Ectodermal cell (in vitro differentiated cells): ENCODE measurements around the gene BAIAP2.

Experiments used
- H3K27ac ChIP-seq: 2 replicates; pipeline ENCODE4 v1.7.0; 2013; ENCODE audit warnings: mild to moderate bottlenecking, low read depth, low read length; ENCODE audit not compliant: insufficient read depth, poor library complexity, severe bottlenecking
- H3K27me3 ChIP-seq: 2 replicates; pipeline ENCODE4 v1.7.0; 2013; ENCODE audit warnings: mild to moderate bottlenecking, low read length; ENCODE audit not compliant: insufficient read depth, control insufficient read depth, poor library complexity, severe bottlenecking
- H3K36me3 ChIP-seq: one replicate; pipeline ENCODE4 v1.7.0; 2013; ENCODE audit warnings: low read length; ENCODE audit not compliant: control insufficient read depth, insufficient read depth
- H3K4me1 ChIP-seq: one replicate; pipeline ENCODE4 v1.7.0; 2013; ENCODE audit warnings: low read length; ENCODE audit not compliant: control insufficient read depth, insufficient read depth
- H3K4me3 ChIP-seq: 2 replicates; pipeline ENCODE4 v1.7.0; 2013; ENCODE audit warnings: low read depth, low read length, control low read depth; ENCODE audit not compliant: insufficient read depth
- H3K9me3 ChIP-seq: 2 replicates; pipeline ENCODE4 v1.7.0; 2013; ENCODE audit warnings: mild to moderate bottlenecking, low read length, moderate library complexity; ENCODE audit not compliant: control insufficient read depth
- WGBS, 2 experiments: methylation state at CpG; one replicate each; pipeline ENCODE4 v1.1.7; 2013; ENCODE audit warnings: missing lambda C conversion rate in 2 of 2; 5-methylcytosine and 5-hydroxymethylcytosine counted together

Gene BAIAP2

DNA sequence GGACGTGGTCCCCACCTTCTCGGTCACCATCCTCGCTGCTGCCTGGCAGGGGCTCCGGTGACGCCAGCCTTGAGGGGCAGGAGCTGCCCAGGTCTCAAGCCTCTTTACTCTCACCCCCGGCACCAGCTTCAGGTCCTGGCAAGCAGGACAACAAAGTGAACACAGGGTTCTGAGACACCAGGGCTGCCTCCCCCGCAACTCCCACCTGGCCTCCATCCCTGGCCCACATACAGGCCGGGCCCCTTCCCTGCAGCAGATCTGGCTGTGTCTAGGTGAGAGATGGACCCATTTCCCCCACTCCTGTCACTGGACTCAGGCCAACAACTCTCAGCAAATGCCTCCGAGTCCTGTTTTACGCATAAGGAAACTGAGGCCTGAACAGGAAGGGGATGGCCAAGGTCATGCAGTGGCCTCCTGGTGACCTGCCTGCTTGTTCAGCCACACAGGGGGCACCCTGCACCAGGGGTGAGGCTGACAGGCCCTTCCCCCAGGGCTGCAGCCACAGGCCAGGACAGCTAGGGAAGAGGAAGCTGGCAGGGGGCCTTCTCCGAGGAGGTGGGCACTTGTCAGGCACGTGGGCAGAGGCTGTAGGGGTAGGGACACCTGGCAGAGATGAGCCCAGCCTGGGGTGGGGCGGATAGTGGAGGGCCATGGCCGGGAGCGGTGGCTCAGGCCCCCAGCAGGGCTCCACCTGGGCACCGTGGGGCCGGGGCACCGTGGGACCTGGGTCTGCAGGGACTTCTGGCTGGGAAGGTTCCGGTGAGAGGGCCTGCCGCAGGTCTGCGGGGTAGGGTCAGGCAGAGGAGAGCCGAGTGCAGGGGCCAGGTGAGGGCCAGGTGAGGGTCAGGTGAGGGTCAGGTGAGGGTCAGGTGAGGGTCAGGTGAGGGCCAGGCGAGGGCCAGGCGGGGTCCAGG is 83.6 kb downstream of the BAIAP2 start:
- Histone ChIP-seq H3K9me3 (no peaks in the 10 kb centered on the region), H3K36me3 (no peaks in the 10 kb centered on the region), H3K4me3 (no peak overlapping the region), H3K27me3 (peaks cover 6% of the 10 kb centered on the region), H3K27ac (no peak overlapping the region), H3K4me1 (peaks cover 18% of the 10 kb centered on the region)
- 79 to 81% methylated on average over 24 of the region's 24 CpGs for WGBS, 2 experiments

DNA sequence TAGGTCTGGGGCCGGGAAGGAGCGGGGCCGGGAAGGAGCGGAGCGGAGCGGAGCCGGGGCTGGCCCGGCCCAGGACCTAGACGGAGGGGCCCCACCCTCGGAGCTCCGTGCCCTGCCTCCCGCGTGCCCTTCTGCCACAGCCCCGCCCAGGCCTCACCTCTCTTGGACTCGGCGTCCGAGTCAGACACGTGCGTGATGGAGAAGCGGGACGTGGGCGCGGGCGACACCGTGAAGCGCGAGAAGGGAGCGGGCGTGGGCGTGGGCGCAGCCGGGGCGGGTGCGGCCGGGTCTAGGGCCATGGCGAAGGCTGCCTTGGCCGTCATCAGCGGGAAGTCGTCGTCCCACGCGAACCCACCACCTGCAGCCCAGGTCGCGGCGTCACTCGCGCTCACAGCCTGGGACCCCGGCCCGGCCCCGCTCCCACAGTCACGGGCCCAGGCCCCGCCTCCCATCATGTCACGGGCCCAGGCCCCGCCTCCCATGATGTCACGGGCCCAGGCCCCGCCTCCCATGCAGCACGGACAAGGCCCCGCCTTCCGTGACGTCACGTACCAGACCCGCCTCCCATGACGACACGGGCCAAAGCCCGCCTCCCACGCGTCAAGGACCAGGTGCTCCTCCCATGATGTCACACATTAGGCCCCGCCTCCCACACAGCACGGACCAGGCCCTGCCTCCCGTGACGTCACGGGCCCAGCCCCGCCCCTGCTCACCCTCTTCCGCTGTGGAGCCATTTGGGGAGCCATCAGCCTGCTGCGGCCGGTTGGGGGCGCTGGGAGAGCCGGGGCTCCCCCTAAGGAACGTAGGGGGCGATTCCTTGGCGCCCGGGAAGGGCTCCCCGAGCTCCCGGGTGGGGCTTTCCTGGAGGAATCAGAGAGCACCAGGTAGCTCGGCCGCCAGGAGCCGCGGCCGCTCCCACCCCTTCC is 84.5 kb downstream of the BAIAP2 start:
- H3K4me3 ChIP-seq, result peak overlapping the region; percentile 24
- no peaks in the 10 kb centered on the region for H3K36me3 ChIP-seq
- H3K4me1 ChIP-seq, result peaks cover 9% of the 10 kb centered on the region
- H3K27me3 ChIP-seq, result peaks cover 6% of the 10 kb centered on the region
- H3K27ac ChIP-seq, result peak overlapping the region; percentile 59
- 54% methylated on average over 89 of the region's 89 CpGs for WGBS, 2 experiments
- H3K9me3 ChIP-seq, result no peaks in the 10 kb centered on the region

DNA sequence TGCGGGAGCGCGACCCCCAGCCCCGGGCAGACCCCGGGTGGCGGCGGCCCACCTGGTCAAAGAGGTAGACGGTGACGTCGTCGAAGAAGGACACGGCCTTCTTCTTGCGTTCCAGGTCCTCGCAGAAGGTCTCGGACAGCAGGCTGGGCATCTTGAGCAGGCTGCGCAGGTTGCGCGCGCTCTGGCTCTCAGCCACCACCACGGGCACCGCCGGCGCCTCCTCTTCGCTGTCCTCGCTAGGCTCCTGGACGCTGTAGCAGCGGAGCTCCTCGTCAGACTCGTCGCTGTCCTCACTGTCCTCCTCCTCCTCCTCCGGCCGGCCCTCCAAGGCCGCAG is 85.2 kb downstream of the BAIAP2 start:
- no peak overlapping the region for H3K4me3 ChIP-seq
- WGBS, 2 experiments, result 94 to 95% methylated on average over 33 of the region's 33 CpGs
- H3K27me3 ChIP-seq, result peaks cover 6% of the 10 kb centered on the region
- peaks cover 4% of the 10 kb centered on the region for H3K4me1 ChIP-seq
- H3K27ac ChIP-seq, result peak overlapping the region; percentile 59
- H3K9me3 ChIP-seq, result no peaks in the 10 kb centered on the region
- H3K36me3 ChIP-seq, result no peaks in the 10 kb centered on the region

DNA sequence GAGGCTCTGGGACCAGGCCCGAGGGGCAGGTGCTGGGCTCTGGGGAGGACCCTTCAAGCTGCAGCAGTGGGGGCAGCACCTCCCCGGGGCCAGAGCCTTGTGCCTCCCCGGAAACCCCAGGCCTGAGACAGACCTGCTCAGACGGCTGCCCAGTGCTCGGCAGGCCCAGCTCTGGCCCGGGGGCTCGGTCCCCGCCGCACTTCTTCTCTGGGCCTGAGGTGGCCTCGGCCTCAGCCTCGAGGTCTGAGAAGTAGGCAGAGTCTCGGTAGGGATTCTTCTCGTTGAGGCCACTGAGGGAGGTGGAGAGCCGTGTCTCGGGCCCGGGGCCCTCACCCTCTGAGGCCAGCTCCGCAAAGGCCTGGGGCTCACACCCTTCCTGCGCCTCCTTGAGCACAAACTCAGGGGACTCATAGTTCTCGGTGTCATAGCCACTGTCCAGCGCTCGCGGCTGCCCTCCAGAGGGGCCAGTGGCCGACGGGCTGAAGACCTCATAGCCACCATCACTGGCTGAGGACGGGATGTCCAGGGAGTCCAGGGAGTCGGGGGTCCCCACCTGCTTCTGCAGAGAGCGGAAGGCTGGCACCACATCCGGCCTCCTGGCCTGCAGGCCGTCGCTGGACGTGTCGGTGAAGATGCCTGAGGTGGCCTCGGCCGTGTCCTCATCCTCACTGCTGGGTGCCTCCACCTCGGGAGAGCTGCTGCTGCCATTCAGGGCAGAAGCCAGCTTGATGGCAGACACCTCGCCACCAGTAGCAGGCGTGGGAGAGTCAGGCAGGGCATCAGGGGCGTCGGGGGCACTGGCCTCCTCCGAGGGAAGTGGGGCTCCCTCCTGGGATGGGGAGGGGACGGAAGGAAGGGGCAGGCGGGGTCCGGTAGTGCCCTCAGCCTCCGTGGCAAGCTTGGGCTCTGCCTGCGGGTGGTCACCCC is 86.0 kb downstream of the BAIAP2 start:
- H3K4me1 ChIP-seq, result peaks cover 4% of the 10 kb centered on the region
- H3K36me3 ChIP-seq, result no peaks in the 10 kb centered on the region
- H3K27me3 ChIP-seq, result peaks cover 6% of the 10 kb centered on the region
- H3K9me3 ChIP-seq, result no peaks in the 10 kb centered on the region
- no peak overlapping the region for H3K27ac ChIP-seq
- H3K4me3 ChIP-seq, result no peak overlapping the region
- WGBS, 2 experiments, result 89 to 90% methylated on average over 45 of the region's 45 CpGs

DNA sequence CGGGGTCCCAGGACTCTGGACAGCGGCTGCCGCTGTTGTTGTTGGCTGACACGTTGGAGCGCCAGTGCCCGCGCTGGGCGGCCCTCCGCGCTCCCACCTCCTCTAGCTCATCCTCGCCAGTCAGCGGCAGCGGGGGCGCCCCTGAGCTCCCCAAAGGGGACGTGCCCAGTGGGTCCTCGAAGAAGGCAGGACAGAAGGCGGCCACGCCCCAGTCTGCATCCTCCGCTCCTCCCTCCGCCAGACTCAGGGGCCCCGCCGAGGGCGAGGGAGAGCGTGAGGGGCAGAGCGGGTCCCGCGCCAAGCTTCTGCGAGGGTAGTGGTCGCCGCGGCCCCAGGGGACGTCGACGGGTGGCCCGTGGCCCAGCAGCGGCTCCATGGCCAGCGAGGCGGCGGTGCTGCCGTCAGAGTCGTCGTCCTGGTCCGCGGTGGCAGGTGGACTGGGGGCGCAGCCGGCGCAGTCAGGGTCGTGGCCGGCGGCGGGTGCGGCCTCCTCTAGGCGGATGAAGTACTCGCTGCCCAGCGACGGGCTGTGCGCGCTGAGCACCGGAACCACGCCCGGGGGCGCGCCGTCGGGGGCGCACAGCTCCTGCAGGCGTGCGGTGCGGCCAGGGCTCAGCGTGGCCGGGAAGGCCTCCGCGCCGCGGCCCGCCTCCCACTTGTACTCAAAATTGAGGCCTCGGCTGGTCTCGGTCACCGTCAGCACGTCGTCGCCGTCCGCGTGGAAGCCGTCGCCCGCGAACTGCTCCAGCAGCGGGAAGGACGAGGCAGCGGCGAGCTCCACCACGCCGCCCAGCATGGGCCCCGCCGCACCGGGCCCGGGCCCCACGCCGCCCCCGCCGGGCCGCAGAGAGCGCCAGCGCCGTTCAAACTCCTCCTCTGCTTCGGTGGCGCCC is 87.1 kb downstream of the BAIAP2 start:
- Histone ChIP-seq H3K9me3 (no peaks in the 10 kb centered on the region), H3K36me3 (no peaks in the 10 kb centered on the region), H3K4me3 (no peak overlapping the region), H3K4me1 (peaks cover 5% of the 10 kb centered on the region), H3K27ac (no peak overlapping the region), H3K27me3 (peaks cover 6% of the 10 kb centered on the region)
- 93% methylated on average over 109 of the region's 109 CpGs for WGBS, 2 experiments

DNA sequence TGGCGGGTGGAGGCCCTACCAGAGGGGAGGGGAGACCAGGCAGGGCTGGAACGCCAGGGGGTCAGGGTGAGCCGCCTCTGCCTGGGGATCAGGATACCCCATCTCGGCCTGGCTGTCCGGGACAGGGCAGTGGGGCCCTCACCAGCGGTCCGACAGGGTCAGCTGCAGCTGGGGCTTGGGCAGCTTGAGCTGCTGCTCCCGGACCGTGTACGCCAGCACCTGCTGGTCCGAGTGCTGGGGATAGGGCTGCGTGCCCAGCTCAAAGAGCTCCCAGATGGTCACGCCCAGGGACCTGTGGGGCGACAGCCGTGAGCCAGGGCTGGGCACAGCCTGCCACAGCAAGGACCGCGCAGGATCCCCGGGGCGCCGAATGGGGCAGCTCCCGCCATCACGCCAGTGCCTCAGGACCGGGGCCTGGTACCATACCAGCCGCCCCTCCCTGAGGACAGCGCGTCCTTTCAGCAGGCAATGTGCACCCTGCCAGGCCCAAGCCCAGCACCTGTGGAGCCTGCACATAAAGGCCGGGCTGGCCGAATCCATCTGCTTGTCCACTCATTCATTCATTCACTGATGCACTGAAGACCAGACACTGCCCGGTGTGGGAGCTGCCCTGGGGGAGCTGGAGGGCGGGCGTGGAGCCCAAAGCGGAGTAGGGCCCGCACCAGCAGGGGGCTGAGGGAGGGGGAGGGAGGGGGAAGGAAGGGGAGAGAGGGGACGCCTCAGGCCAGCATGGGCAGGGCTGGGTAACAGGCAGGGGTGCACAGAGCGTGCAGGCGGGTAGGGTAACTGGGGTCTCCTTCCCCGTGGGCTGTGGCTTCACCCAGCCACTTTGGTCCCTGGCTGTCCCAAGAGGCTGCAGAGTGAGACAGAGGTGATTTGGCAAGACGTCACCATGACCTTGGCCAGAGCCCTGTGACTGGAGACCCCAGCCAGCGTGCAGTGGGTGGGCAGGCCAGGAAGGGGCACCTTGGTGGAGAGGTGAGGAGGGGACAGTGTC is 88.4 kb downstream of the BAIAP2 start:
- no peak overlapping the region for H3K4me3 ChIP-seq
- WGBS, 2 experiments, result 90 to 91% methylated on average over 39 of the region's 39 CpGs
- H3K27me3 ChIP-seq, result peaks cover 6% of the 10 kb centered on the region
- peaks cover 8% of the 10 kb centered on the region for H3K4me1 ChIP-seq
- no peaks in the 10 kb centered on the region for H3K36me3 ChIP-seq
- H3K9me3 ChIP-seq, result no peaks in the 10 kb centered on the region
- H3K27ac ChIP-seq, result no peak overlapping the region

DNA sequence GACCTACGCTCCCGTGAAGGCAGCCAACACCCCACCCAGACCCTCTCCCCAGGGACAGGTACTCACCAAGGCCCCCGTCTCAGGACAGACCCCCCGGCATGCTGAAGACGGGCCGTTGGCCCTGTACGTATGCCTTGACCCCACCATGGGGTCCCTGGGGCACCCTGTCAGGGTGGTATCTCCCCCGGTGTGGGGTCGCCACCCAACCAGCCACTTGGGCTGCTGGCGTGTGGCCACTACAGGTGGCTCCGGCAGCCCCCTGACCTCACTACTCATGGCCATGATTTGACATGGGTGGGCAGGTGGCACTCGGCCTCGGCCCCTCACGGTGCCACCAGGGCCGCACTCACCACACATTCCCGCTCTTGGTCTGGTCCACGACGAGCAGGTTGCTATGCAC is 89.4 kb downstream of the BAIAP2 start:
- peaks cover under 1% of the 10 kb centered on the region for H3K27me3 ChIP-seq
- 95% methylated on average over 18 of the region's 18 CpGs for WGBS, 2 experiments
- H3K9me3 ChIP-seq, result no peaks in the 10 kb centered on the region
- H3K36me3 ChIP-seq, result no peaks in the 10 kb centered on the region
- H3K4me1 ChIP-seq, result peaks cover 12% of the 10 kb centered on the region
- H3K27ac ChIP-seq, result no peak overlapping the region
- H3K4me3 ChIP-seq, result no peak overlapping the region

DNA sequence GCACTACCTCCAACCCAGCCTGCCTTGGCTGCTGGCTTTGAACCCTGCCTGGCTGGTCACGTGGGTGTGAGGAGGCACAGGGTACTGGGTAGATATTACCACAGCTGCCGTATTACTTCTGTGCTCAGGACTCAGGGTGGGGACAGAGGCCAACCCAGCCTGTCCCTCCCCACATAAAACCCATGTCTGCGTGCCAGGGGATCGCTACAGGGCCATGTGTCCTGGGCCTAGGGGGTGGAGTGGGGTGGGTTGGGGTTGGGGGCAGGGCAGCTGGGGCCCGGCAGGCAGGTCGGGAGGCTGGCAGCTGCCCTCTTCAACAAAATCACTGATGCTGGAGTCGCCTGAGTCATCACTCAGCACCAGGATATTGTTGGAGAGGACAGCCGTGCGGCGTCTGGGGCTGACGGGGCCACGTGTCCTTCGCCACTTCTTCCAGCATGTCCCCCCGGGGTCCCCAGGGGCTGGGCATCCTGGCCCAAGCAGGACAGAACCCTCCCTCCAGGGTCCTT is 90.7 kb downstream of the BAIAP2 start:
- Histone ChIP-seq H3K36me3 (no peaks in the 10 kb centered on the region), H3K4me1 (peaks cover 23% of the 10 kb centered on the region), H3K27ac (no peak overlapping the region), H3K27me3 (no peaks in the 10 kb centered on the region), H3K9me3 (no peaks in the 10 kb centered on the region), H3K4me3 (no peak overlapping the region)
- WGBS, 2 experiments, result 85 to 90% methylated on average over 13 to 14 of the region's 14 CpGs
